ENCODE measurements around the gene QRSL1.

GRCh38 chr6:106622412-106622811, 7.0 kb upstream of the QRSL1 start:
- TF ChIP-seq CTCF (IDR thresholded peaks at IDR 0.05) (no peak), MXI1 (IDR thresholded peaks at IDR 0.05; ENCODE audit: low read depth, low read length) (no peak), CHD2 (IDR thresholded peaks at IDR 0.05; ENCODE audit: low read length, partially characterized antibody) (no peak), SIN3A (IDR thresholded peaks at IDR 0.05; ENCODE audit: borderline replicate concordance, low read depth, low read length) (no peak), POLR2AphosphoS5 (IDR thresholded peaks at IDR 0.05; ENCODE audit: low read depth, low read length) (no peak)

All from SK-N-SH (cell line).